HepG2 (cell line): Measurements from ENCODE around the gene CMTM3. TPM values are rescaled to one million over a fixed set of nuclear protein-coding genes. Genes with fewer than 3 reads are reported as not detected.

ENCODE experiments used
- KMT2B ChIP-seq: IDR thresholded peaks from 2 replicates; pipeline ENCODE4 v1.6.1; 2016; ENCODE audit warnings: missing genetic modification reagents, missing compliant biosample characterization
- MBNL3 ChIP-seq: fragments of 250-450 bp; sonication (Bioruptor Pico); conservative IDR thresholded peaks from 2 replicates; pipeline ENCODE4 v1.8.0; 2022; ENCODE audit warnings: mild to moderate bottlenecking, inconsistent platforms
- NFIC ChIP-seq: IDR thresholded peaks from 2 replicates; pipeline ENCODE4 v1.6.1; 2012; ENCODE audit warnings: mild to moderate bottlenecking, low read length, inconsistent platforms
- RAD21 ChIP-seq: fragments of 450-650 bp; formaldehyde crosslinking; IDR thresholded peaks from 2 replicates; pipeline ENCODE4 v1.5.0; 2020; ENCODE audit warnings: mild to moderate bottlenecking
- ZNF263 ChIP-seq: sonication (generic); formaldehyde crosslinking; IDR thresholded peaks from 2 replicates; pipeline ENCODE4 v1.4.0; 2020; ENCODE audit warnings: missing genetic modification reagents
- ZNF33A ChIP-seq: sonication (generic); formaldehyde crosslinking; IDR thresholded peaks from 2 replicates; pipeline ENCODE4 v1.5.1; 2020; ENCODE audit warnings: missing genetic modification reagents, mild to moderate bottlenecking, moderate library complexity, borderline replicate concordance
- ZNF383 ChIP-seq: sonication (generic); formaldehyde crosslinking; IDR thresholded peaks from 2 replicates; pipeline ENCODE4 v1.4.0; 2020; ENCODE audit warnings: missing genetic modification reagents, mild to moderate bottlenecking, borderline replicate concordance
- ZNF781 ChIP-seq: sonication (generic); formaldehyde crosslinking; IDR thresholded peaks from 2 replicates; pipeline ENCODE4 v1.5.1; 2020; ENCODE audit warnings: borderline replicate concordance, mild to moderate bottlenecking, missing genetic modification reagents; ENCODE audit errors: not compliant biosample characterization
- ZNF83 ChIP-seq: sonication (generic); formaldehyde crosslinking; IDR thresholded peaks from 2 replicates; pipeline ENCODE4 v1.4.0; 2020; ENCODE audit warnings: missing genetic modification reagents, mild to moderate bottlenecking, borderline replicate concordance
- polyA plus RNA-seq, 8 experiments: library from polyadenylated mRNA; depleted of rRNA in 3 of 8; stranded (reverse) in 7 of 8; unstranded in 1 of 8; fragments of >200 nt; fragmentation: Illumina TruSeq in 4 of 8; extraction: Trizol in 4 of 8; gene quantifications; 2 replicates each; pipeline versions ENCODE4 v1.2.1 to v1.2.3, GENCODE V29; 2011 to 2016; ENCODE audit warnings: low read depth in 4 of 8, missing spikeins in 1 of 8, mixed read lengths in 1 of 8; ENCODE audit not compliant: insufficient read depth in 1 of 8
- total RNA-seq, 5 experiments: library from RNA; depleted of rRNA; stranded (reverse); fragments of >200 nt; fragmentation: Illumina TruSeq; extraction: Trizol; gene quantifications; 2 replicates each; pipeline ENCODE4 v1.2.3, GENCODE V29; 2016; ENCODE audit warnings: low read depth in 1 of 5
- TF ChIP-seq, protein P1 (sequence below): sonication (generic); formaldehyde crosslinking; IDR thresholded peaks from 2 replicates; pipeline ENCODE4 v1.5.1; 2020; ENCODE audit warnings: missing genetic modification reagents, mild to moderate bottlenecking, borderline replicate concordance
- TF ChIP-seq, protein P2 (sequence below): sonication (generic); formaldehyde crosslinking; IDR thresholded peaks from 2 replicates; pipeline ENCODE4 v1.4.0; 2020; ENCODE audit warnings: missing genetic modification reagents
- TF ChIP-seq, protein P3 (sequence below): sonication (generic); formaldehyde crosslinking; IDR thresholded peaks from 2 replicates; pipeline ENCODE4 v1.9.0; 2022; ENCODE audit warnings: missing genetic modification reagents, mild to moderate bottlenecking, borderline replicate concordance
- TF ChIP-seq, protein P4 (sequence below): sonication (generic); formaldehyde crosslinking; IDR thresholded peaks from 2 replicates; pipeline ENCODE4 v1.4.0; 2020; ENCODE audit warnings: missing genetic modification reagents

CMTM3 gene
- total and polyA plus RNA-seq, 2 of the 13 experiments (the other 11 are each of a cell fraction or from before 2014, with no cell fraction given): 29.2 to 48.7 TPM

DNA sequence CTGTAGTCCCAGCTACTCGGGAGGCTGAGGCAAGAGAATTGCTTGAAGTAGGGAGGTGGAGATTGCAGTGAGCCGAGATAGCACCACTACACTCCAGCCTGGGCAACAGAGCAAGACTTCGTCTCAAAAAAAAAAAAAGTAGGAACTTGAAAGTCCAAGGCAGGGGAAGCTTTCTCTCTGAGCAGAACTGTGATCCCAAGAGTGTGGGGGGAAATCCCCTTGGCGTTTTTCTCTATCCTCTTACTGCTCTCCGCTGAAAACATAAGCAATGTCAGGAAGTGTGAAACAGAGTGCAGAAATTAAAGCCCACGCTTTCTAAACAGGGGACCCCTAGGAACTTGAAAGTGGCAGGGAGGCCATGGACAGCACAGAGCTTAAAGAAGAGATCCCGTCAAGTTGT, 9.8 kb upstream of the CMTM3 start (continued):
- TF ChIP-seq MBNL3 (CRISPR knock-in tag) (no peak), KMT2B (CRISPR knock-in tag) (no peak), ZNF263 (no peak), RAD21 (no peak), ZNF33A (no peak), ZNF383 (CRISPR knock-in tag) (no peak), ZNF781 (CRISPR knock-in tag) (no peak), NFIC (no peak), ZNF83 (CRISPR knock-in tag) (no peak)
- TF ChIP-seq, protein P1, sequence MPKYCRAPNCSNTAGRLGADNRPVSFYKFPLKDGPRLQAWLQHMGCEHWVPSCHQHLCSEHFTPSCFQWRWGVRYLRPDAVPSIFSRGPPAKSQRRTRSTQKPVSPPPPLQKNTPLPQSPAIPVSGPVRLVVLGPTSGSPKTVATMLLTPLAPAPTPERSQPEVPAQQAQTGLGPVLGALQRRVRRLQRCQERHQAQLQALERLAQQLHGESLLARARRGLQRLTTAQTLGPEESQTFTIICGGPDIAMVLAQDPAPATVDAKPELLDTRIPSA: no peak
- TF ChIP-seq, protein P2, sequence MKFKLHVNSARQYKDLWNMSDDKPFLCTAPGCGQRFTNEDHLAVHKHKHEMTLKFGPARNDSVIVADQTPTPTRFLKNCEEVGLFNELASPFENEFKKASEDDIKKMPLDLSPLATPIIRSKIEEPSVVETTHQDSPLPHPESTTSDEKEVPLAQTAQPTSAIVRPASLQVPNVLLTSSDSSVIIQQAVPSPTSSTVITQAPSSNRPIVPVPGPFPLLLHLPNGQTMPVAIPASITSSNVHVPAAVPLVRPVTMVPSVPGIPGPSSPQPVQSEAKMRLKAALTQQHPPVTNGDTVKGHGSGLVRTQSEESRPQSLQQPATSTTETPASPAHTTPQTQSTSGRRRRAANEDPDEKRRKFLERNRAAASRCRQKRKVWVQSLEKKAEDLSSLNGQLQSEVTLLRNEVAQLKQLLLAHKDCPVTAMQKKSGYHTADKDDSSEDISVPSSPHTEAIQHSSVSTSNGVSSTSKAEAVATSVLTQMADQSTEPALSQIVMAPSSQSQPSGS (CRISPR knock-in tag): no peak
- TF ChIP-seq, protein P3, sequence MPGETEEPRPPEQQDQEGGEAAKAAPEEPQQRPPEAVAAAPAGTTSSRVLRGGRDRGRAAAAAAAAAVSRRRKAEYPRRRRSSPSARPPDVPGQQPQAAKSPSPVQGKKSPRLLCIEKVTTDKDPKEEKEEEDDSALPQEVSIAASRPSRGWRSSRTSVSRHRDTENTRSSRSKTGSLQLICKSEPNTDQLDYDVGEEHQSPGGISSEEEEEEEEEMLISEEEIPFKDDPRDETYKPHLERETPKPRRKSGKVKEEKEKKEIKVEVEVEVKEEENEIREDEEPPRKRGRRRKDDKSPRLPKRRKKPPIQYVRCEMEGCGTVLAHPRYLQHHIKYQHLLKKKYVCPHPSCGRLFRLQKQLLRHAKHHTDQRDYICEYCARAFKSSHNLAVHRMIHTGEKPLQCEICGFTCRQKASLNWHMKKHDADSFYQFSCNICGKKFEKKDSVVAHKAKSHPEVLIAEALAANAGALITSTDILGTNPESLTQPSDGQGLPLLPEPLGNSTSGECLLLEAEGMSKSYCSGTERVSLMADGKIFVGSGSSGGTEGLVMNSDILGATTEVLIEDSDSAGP: no peak
- TF ChIP-seq, protein P4, sequence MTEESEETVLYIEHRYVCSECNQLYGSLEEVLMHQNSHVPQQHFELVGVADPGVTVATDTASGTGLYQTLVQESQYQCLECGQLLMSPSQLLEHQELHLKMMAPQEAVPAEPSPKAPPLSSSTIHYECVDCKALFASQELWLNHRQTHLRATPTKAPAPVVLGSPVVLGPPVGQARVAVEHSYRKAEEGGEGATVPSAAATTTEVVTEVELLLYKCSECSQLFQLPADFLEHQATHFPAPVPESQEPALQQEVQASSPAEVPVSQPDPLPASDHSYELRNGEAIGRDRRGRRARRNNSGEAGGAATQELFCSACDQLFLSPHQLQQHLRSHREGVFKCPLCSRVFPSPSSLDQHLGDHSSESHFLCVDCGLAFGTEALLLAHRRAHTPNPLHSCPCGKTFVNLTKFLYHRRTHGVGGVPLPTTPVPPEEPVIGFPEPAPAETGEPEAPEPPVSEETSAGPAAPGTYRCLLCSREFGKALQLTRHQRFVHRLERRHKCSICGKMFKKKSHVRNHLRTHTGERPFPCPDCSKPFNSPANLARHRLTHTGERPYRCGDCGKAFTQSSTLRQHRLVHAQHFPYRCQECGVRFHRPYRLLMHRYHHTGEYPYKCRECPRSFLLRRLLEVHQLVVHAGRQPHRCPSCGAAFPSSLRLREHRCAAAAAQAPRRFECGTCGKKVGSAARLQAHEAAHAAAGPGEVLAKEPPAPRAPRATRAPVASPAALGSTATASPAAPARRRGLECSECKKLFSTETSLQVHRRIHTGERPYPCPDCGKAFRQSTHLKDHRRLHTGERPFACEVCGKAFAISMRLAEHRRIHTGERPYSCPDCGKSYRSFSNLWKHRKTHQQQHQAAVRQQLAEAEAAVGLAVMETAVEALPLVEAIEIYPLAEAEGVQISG (CRISPR knock-in tag): no peak
